ENCODE measurements around the gene RAB3C.

Gene RAB3C

GRCh38 chr5:58714046-58714445, 131.2 kb downstream of the RAB3C start:
- H3K4me1 ChIP-seq (ENCODE audit: insufficient read depth, low read length, poor library complexity, severe bottlenecking), result no peaks in the 10 kb centered on the region
- no peak overlapping the region for H3K9ac ChIP-seq (ENCODE audit: low read depth, low read length, poor library complexity, severe bottlenecking)
- H4K20me1 ChIP-seq (ENCODE audit: insufficient read depth, low read length, poor library complexity, severe bottlenecking), result no peaks in the 10 kb centered on the region
- no peaks in the 10 kb centered on the region for H3K9me2 ChIP-seq (replicated peaks; ENCODE audit: low read depth, low read length)
- no peak for TF ChIP-seq EZH2phosphoT487 (IDR thresholded peaks at IDR 0.05; ENCODE audit: borderline replicate concordance)
- H2AFZ ChIP-seq (ENCODE audit: low read length), result no peak overlapping the region
- no peaks in the 10 kb centered on the region for H3K27me3 ChIP-seq (ENCODE audit: insufficient read depth, low read length, poor library complexity, severe bottlenecking)
- H3K79me2 ChIP-seq (ENCODE audit: insufficient read depth, low read length), result no peaks in the 10 kb centered on the region
- no peak overlapping the region for H3K4me2 ChIP-seq (ENCODE audit: low read depth, low read length, poor library complexity, severe bottlenecking)
- H3K36me3 ChIP-seq (ENCODE audit: insufficient read depth, low read length), result no peaks in the 10 kb centered on the region
- no peaks in the 10 kb centered on the region for H3F3A ChIP-seq (ENCODE audit: low read depth)
- no peaks in the 10 kb centered on the region for H3K9me3 ChIP-seq (ENCODE audit: insufficient read depth, low read depth, low read length)
- H3K4me3 ChIP-seq (ENCODE audit: low read length, poor library complexity, severe bottlenecking), result no peak overlapping the region

GRCh38 chr5:58715997-58716656, 133.3 kb downstream of the RAB3C start:
- H4K20me1 ChIP-seq (ENCODE audit: insufficient read depth, low read length, poor library complexity, severe bottlenecking), result no peaks in the 10 kb centered on the region
- H3K27me3 ChIP-seq (ENCODE audit: insufficient read depth, low read length, poor library complexity, severe bottlenecking), result no peaks in the 10 kb centered on the region
- no peaks in the 10 kb centered on the region for H3K4me1 ChIP-seq (ENCODE audit: insufficient read depth, low read length, poor library complexity, severe bottlenecking)
- no peak overlapping the region for H3K4me3 ChIP-seq (ENCODE audit: low read length, poor library complexity, severe bottlenecking)
- H3K36me3 ChIP-seq (ENCODE audit: insufficient read depth, low read length), result no peaks in the 10 kb centered on the region
- no peaks in the 10 kb centered on the region for H3K9me3 ChIP-seq (ENCODE audit: insufficient read depth, low read depth, low read length)
- H2AFZ ChIP-seq (ENCODE audit: low read length), result no peak overlapping the region
- H3K9me2 ChIP-seq (replicated peaks; ENCODE audit: low read depth, low read length), result no peaks in the 10 kb centered on the region
- H3K9ac ChIP-seq (ENCODE audit: low read depth, low read length, poor library complexity, severe bottlenecking), result no peak overlapping the region
- no peak overlapping the region for H3K4me2 ChIP-seq (ENCODE audit: low read depth, low read length, poor library complexity, severe bottlenecking)
- H3F3A ChIP-seq (ENCODE audit: low read depth), result no peaks in the 10 kb centered on the region
- H3K79me2 ChIP-seq (ENCODE audit: insufficient read depth, low read length), result no peaks in the 10 kb centered on the region
- no peak for TF ChIP-seq CTCF (conservative IDR thresholded peaks at IDR 0.05; ENCODE audit: low read length)

- Histone ChIP-seq H3K79me2 (ENCODE audit: insufficient read depth, low read length) (no peaks in the 10 kb centered on the region), H3K36me3 (ENCODE audit: insufficient read depth, low read length) (no peaks in the 10 kb centered on the region), H3K9ac (ENCODE audit: low read depth, low read length, poor library complexity, severe bottlenecking) (no peak overlapping the region)
These were observed 133.8 kb downstream of the RAB3C start for GRCh38 chr5:58716713-58717112.

More at GRCh38 chr5:58716713-58717112, 133.8 kb downstream of the RAB3C start:
- H3K9me3 ChIP-seq (ENCODE audit: insufficient read depth, low read depth, low read length), result no peaks in the 10 kb centered on the region
- H3K4me1 ChIP-seq (ENCODE audit: insufficient read depth, low read length, poor library complexity, severe bottlenecking), result no peaks in the 10 kb centered on the region
- H2AFZ ChIP-seq (ENCODE audit: low read length), result no peak overlapping the region
- H3F3A ChIP-seq (ENCODE audit: low read depth), result no peaks in the 10 kb centered on the region
- no peaks in the 10 kb centered on the region for H3K9me2 ChIP-seq (replicated peaks; ENCODE audit: low read depth, low read length)
- no peaks in the 10 kb centered on the region for H3K27me3 ChIP-seq (ENCODE audit: insufficient read depth, low read length, poor library complexity, severe bottlenecking)
- no peaks in the 10 kb centered on the region for H4K20me1 ChIP-seq (ENCODE audit: insufficient read depth, low read length, poor library complexity, severe bottlenecking)
- no peak overlapping the region for H3K4me2 ChIP-seq (ENCODE audit: low read depth, low read length, poor library complexity, severe bottlenecking)
- no peak overlapping the region for H3K4me3 ChIP-seq (ENCODE audit: low read length, poor library complexity, severe bottlenecking)
- no peak for TF ChIP-seq EZH2phosphoT487 (IDR thresholded peaks at IDR 0.05; ENCODE audit: borderline replicate concordance)
- TF ChIP-seq CTCF (conservative IDR thresholded peaks at IDR 0.05; ENCODE audit: low read length), result no peak
